Thymus (tissue), 11 donors: ENCODE results near the gene STAC2. TPM values are rescaled to one million over a fixed set of nuclear protein-coding genes. Genes with fewer than 3 reads are reported as not detected.
A peak's percentile ranks its signal among the peaks of the same experiment; 100 is the strongest.

Source experiments
- DNase-seq, 9 donors: peaks; one replicate each; pipeline ENCODE4 v3.0.0-alpha.2; 2013; ENCODE audit warnings: low spot score in 9 of 9, low read depth in 6 of 9, missing footprints in 1 of 9
- H3K27ac ChIP-seq, 2 donors: one replicate each; pipeline ENCODE4 v1.5.1; 2013; ENCODE audit warnings: control low read depth in 1 of 2, low read depth in 1 of 2, low read length in 1 of 2, mild to moderate bottlenecking in 1 of 2, moderate library complexity in 1 of 2
- H3K27me3 ChIP-seq, 2 donors: one replicate each; pipeline ENCODE4 v1.5.1; 2013; ENCODE audit warnings: low read length in 1 of 2; ENCODE audit not compliant: control insufficient read depth in 2 of 2, insufficient read depth in 1 of 2
- H3K36me3 ChIP-seq, 2 donors: one replicate each; pipeline ENCODE4 v1.5.1; 2013; ENCODE audit warnings: low read length in 1 of 2, mild to moderate bottlenecking in 1 of 2, moderate library complexity in 1 of 2; ENCODE audit not compliant: control insufficient read depth in 2 of 2, insufficient read depth in 2 of 2
- H3K4me1 ChIP-seq, 2 donors: one replicate each; pipeline ENCODE4 v1.5.1; 2013; ENCODE audit warnings: low read length in 2 of 2; ENCODE audit not compliant: control insufficient read depth in 2 of 2, insufficient read depth in 2 of 2
- H3K4me3 ChIP-seq, 2 donors: one replicate each; pipeline ENCODE4 v1.5.1; 2013; ENCODE audit warnings: low read length in 2 of 2, control low read depth in 1 of 2, mild to moderate bottlenecking in 1 of 2
- H3K9me3 ChIP-seq, 2 donors: one replicate each; pipeline ENCODE4 v1.5.1; 2013; ENCODE audit warnings: low read length in 1 of 2, mild to moderate bottlenecking in 1 of 2; ENCODE audit not compliant: control insufficient read depth in 2 of 2, insufficient read depth in 1 of 2
- WGBS: extraction: QIAGEN DNeasy Blood & Tissue Kit; methylation state at CpG from one replicate; pipeline ENCODE4 v1.1.7; 2013; 5-methylcytosine and 5-hydroxymethylcytosine counted together
- polyA plus RNA-seq: library from polyadenylated mRNA; stranded (reverse); fragments of 200-250 nt; gene quantifications from one replicate; pipeline ENCODE4 v1.2.3, GENCODE V29; 2013
- total RNA-seq: library from RNA; stranded (reverse); fragments of 120-200 nt; gene quantifications from one replicate; pipeline ENCODE4 v1.2.4, GENCODE V29; 2013
- donor health status: healthy.

STAC2 gene
- total and polyA plus RNA-seq, 2 donors = under 0.01 to 1.6 TPM

- no peak for DNase-seq
- no peak overlapping the region for H3K4me3 ChIP-seq
- peaks cover 12 to 18% of the 10 kb centered on the region in 2 donors for H3K4me1 ChIP-seq
- no peak overlapping the region for H3K27ac ChIP-seq
- peaks cover 0 to 15% of the 10 kb centered on the region in 2 donors for H3K27me3 ChIP-seq
- no peaks in the 10 kb centered on the region for H3K36me3 ChIP-seq
- H3K9me3 ChIP-seq = peaks cover 0 to 4% of the 10 kb centered on the region in 2 donors
- 91% methylated on average over 6 of the region's 6 CpGs for WGBS
Measured at GRCh38 chr17:39236981-39237441, 11.3 kb upstream of the STAC2 start.

GRCh38 chr17:39236450-39236927 lies 10.7 kb upstream of the STAC2 start:
- Histone ChIP-seq H3K9me3 (peaks cover 0 to 4% of the 10 kb centered on the region in 2 donors), H3K27ac (no peak overlapping the region), H3K4me1 (peaks cover 12 to 23% of the 10 kb centered on the region in 2 donors), H3K4me3 (no peak overlapping the region), H3K27me3 (peaks cover 0 to 21% of the 10 kb centered on the region in 2 donors), H3K36me3 (no peaks in the 10 kb centered on the region)
- 91% methylated on average over 5 of the region's 5 CpGs for WGBS
- DNase-seq = no peak

- peaks cover 0 to 28% of the 10 kb centered on the region in 2 donors for H3K27me3 ChIP-seq
- no peaks in the 10 kb centered on the region for H3K36me3 ChIP-seq
- H3K4me1 ChIP-seq = peaks cover 12 to 24% of the 10 kb centered on the region in 2 donors
- H3K9me3 ChIP-seq = peaks cover 0 to 4% of the 10 kb centered on the region in 2 donors
- no peak overlapping the region for H3K27ac ChIP-seq
- 48% methylated on average over 18 of the region's 18 CpGs for WGBS
- no peak overlapping the region for H3K4me3 ChIP-seq
- peak; percentile 40 to 81 (median 55) for DNase-seq
Measured at GRCh38 chr17:39235555-39236449, 10.1 kb upstream of the STAC2 start.

GRCh38 chr17:39231591-39232551 lies 6.1 kb upstream of the STAC2 start:
- Histone ChIP-seq H3K27ac (no peak overlapping the region), H3K9me3 (peaks cover 0 to 7% of the 10 kb centered on the region in 2 donors), H3K27me3 (peaks cover 7 to 49% of the 10 kb centered on the region in 2 donors), H3K36me3 (no peaks in the 10 kb centered on the region), H3K4me1 (peaks cover 2 to 17% of the 10 kb centered on the region in 2 donors), H3K4me3 (no peak overlapping the region)
- 21% methylated on average over 22 of the region's 22 CpGs for WGBS
- DNase-seq = peak in 4 of 9 donors; percentile 39 to 66 (median 54)

GRCh38 chr17:39231091-39231561 lies 5.4 kb upstream of the STAC2 start:
- no peak for DNase-seq
- peaks cover 14 to 57% of the 10 kb centered on the region in 2 donors for H3K27me3 ChIP-seq

GRCh38 chr17:39230361-39230760 lies 4.6 kb upstream of the STAC2 start:
- Histone ChIP-seq H3K9me3 (peaks cover 0 to 7% of the 10 kb centered on the region in 2 donors), H3K27ac (no peak overlapping the region), H3K27me3 (peaks cover 22 to 64% of the 10 kb centered on the region in 2 donors), H3K36me3 (no peaks in the 10 kb centered on the region), H3K4me3 (no peak overlapping the region), H3K4me1 (peaks cover 3 to 22% of the 10 kb centered on the region in 2 donors)
- WGBS = 47% methylated on average over 1 of the region's 1 CpG
- DNase-seq = no peak

More at GRCh38 chr17:39231091-39231561, 5.4 kb upstream of the STAC2 start:
- H3K9me3 ChIP-seq = peaks cover 0 to 7% of the 10 kb centered on the region in 2 donors
- no peaks in the 10 kb centered on the region for H3K36me3 ChIP-seq
- no peak overlapping the region for H3K27ac ChIP-seq
- WGBS = 91% methylated on average over 10 of the region's 10 CpGs
- H3K4me3 ChIP-seq = no peak overlapping the region
- H3K4me1 ChIP-seq = peaks cover 2 to 20% of the 10 kb centered on the region in 2 donors

GRCh38 chr17:39229274-39229913 lies 3.6 kb upstream of the STAC2 start:
- peaks cover 0 to 7% of the 10 kb centered on the region in 2 donors for H3K9me3 ChIP-seq
- no peaks in the 10 kb centered on the region for H3K36me3 ChIP-seq
- peaks cover 31 to 74% of the 10 kb centered on the region in 2 donors for H3K27me3 ChIP-seq
- H3K4me1 ChIP-seq = peaks cover 6 to 22% of the 10 kb centered on the region in 2 donors
- DNase-seq = no peak
- no peak overlapping the region for H3K4me3 ChIP-seq
- WGBS = 89% methylated on average over 11 of the region's 11 CpGs
- H3K27ac ChIP-seq = no peak overlapping the region

- Histone ChIP-seq H3K4me1 (peaks cover 6 to 21% of the 10 kb centered on the region in 2 donors), H3K27ac (no peak overlapping the region), H3K36me3 (no peaks in the 10 kb centered on the region), H3K4me3 (no peak overlapping the region), H3K27me3 (peaks cover 49 to 89% of the 10 kb centered on the region in 2 donors), H3K9me3 (peaks cover 2 to 7% of the 10 kb centered on the region in 2 donors)
- 87% methylated on average over 2 of the region's 2 CpGs for WGBS
- DNase-seq = no peak
Measured at GRCh38 chr17:39227364-39227919, 1.7 kb upstream of the STAC2 start.
